Measurements from ENCODE around the gene TTLL1. TPM values are rescaled to one million over a fixed set of nuclear protein-coding genes. Genes with fewer than 3 reads are reported as not detected.

Gene TTLL1
- total RNA-seq, 1 experiment from 2014 or later = 4.6 TPM

DNA sequence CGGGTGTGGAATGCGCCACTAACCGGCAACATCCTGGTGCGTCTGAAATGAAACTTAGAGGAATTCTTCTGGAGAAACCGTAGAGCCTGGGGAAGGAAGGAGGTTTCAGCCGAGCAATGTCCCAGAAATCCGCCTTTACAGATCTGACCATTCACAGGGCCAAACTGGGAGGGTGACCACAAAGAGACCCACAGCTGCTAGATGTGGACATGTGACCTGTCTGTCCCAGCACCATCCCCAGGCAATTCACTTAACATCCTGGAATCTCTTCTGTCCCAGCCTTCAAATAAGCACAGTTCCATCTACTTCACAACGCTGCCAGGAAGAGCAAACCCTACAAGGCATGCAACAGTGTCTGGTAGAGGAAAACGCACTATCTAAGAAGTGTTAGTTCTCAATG is 44.2 kb upstream of the TTLL1 start:
- Histone ChIP-seq H3K4me1 (ENCODE audit: control insufficient read depth, insufficient read depth, low read length) (peaks cover 4% of the 10 kb centered on the region; the same call in 1 of the 2 replicates), H3K27me3 (ENCODE audit: control insufficient read depth, insufficient read depth, low read length) (no peaks in the 10 kb centered on the region), H3K4me3 (ENCODE audit: low read depth in 2 of 2, low read length in 2 of 2) (no peak overlapping the region), H3K36me3 (ENCODE audit: control insufficient read depth, insufficient read depth, low read length) (no peaks in the 10 kb centered on the region; the same call in 1 of the 2 replicates), H3K27ac (ENCODE audit: low read length) (no peak overlapping the region), H3K9me3 (ENCODE audit: control insufficient read depth, insufficient read depth, low read depth, low read length) (no peaks in the 10 kb centered on the region)
- intact Hi-C loops (cut with micrococcal nuclease; ENCODE audit: unreplicated experiment) = no loop called here
- ChIA-PET CTCF (interaction anchor here (0.6 kb wide), 1 partner anchor 66 kb away, joined by 4 read pairs; no protein-coding TSS in a partner anchor), POLR2A (no interaction called here)
- ATAC-seq (no peak), DNase-seq (ENCODE audit: low read depth, low spot score) (no peak)
- no TSS peak for BruUV-seq (replicated peaks)
- in situ Hi-C loops (cut with HindIII; ENCODE audit: low pct_unique_long_range_greater_than_20kb, low sequenced_read_pairs) = no loop called here
- no peak for TF ChIP-seq REST (IDR thresholded peaks at IDR 0.05; ENCODE audit: insufficient read depth in 1 of 2, low read depth in 2 of 2, low read length in 1 of 2)
- no peak for TF ChIP-seq POLR2AphosphoS5 (IDR thresholded peaks at IDR 0.05; ENCODE audit: low read depth, low read length)
- TF ChIP-seq SIN3A (IDR thresholded peaks at IDR 0.05; ENCODE audit: borderline replicate concordance, insufficient read depth, low read depth, low read length) = no peak
- TF ChIP-seq TCF7L2 (IDR thresholded peaks at IDR 0.05; ENCODE audit: low read depth, low read length) = no peak
- TF ChIP-seq CTCF (IDR thresholded peaks at IDR 0.05) = no peak

DNA sequence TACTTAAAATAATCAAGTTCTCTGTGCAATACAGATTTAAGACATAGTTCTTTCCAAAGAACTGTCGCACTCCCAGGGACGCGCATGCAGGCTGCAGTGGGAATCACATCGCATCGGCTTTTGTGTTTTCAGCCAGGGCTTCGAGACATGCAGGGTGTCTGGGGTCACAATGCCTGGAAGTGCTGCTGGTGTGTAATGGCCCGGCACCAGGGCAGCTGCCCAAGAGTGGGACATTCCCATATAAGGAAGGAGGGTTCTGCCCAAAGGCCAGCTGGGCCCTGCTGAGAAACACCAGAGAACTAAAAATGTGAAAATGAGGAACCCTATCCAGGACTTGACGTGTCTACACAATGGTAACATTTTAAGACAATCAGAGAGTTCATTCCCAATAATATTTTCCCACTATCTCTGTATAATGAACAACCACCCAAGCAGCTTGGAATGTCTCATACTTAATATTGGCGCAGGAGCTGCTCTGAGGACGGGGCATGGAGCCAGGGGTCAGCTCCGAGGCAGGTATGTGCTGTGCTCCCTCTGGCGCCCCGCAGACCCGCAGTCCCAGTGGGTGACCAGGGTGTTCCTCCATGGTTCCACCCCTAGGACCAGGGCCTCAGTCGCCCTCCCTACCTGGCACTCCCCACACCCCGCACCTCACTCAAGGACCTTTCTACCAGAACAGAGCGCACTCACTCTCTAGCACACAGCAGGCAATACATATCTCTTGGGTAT is 42.7 kb upstream of the TTLL1 start:
- no peak overlapping the region for H3K4me3 ChIP-seq (ENCODE audit: low read depth in 2 of 2, low read length in 2 of 2)
- POLR2A ChIA-PET = no interaction called here
- intact Hi-C loops (cut with micrococcal nuclease; ENCODE audit: unreplicated experiment) = no loop called here
- H3K4me1 ChIP-seq (ENCODE audit: control insufficient read depth, insufficient read depth, low read length) = peaks cover 4% of the 10 kb centered on the region
- no TSS peak for BruUV-seq (replicated peaks)
- TF ChIP-seq POLR2AphosphoS5 (IDR thresholded peaks at IDR 0.05; ENCODE audit: low read depth, low read length) = no peak
- no peak for TF ChIP-seq CTCF (IDR thresholded peaks at IDR 0.05)
- no peak for TF ChIP-seq TCF7L2 (IDR thresholded peaks at IDR 0.05; ENCODE audit: low read depth, low read length)
- TF ChIP-seq SIN3A (IDR thresholded peaks at IDR 0.05; ENCODE audit: borderline replicate concordance, insufficient read depth, low read depth, low read length) = no peak
- TF ChIP-seq REST (IDR thresholded peaks at IDR 0.05; ENCODE audit: insufficient read depth in 1 of 2, low read depth in 2 of 2, low read length in 1 of 2) = no peak
- in situ Hi-C loops (cut with HindIII; ENCODE audit: low pct_unique_long_range_greater_than_20kb, low sequenced_read_pairs) = no loop called here
- no peak for DNase-seq (ENCODE audit: low read depth, low spot score)
- no peaks in the 10 kb centered on the region for H3K9me3 ChIP-seq (ENCODE audit: control insufficient read depth, insufficient read depth, low read depth, low read length)
- no peak for ATAC-seq
- CTCF ChIA-PET = no interaction called here
- H3K27ac ChIP-seq (ENCODE audit: low read length) = no peak overlapping the region
- H3K36me3 ChIP-seq (ENCODE audit: control insufficient read depth, insufficient read depth, low read length) = no peaks in the 10 kb centered on the region; the same call in 1 of the 2 replicates
- H3K27me3 ChIP-seq (ENCODE audit: control insufficient read depth, insufficient read depth, low read length) = no peaks in the 10 kb centered on the region

All from Panc1 (cell line).